HG03139 (cell line): ENCODE data around the gene ARMCX2.
"Not testable (repeated sequence)": the region's sequence is repeated elsewhere in the genome, so short reads cannot be mapped to it uniquely, and the experiment has no call there.

Source experiments
- ATAC-seq: cut with Tn5 transposase; IDR thresholded peaks from one replicate; pipeline ENCODE4 v1.9.1; 2021; ENCODE audit not compliant: unreplicated experiment

ARMCX2 gene

DNA sequence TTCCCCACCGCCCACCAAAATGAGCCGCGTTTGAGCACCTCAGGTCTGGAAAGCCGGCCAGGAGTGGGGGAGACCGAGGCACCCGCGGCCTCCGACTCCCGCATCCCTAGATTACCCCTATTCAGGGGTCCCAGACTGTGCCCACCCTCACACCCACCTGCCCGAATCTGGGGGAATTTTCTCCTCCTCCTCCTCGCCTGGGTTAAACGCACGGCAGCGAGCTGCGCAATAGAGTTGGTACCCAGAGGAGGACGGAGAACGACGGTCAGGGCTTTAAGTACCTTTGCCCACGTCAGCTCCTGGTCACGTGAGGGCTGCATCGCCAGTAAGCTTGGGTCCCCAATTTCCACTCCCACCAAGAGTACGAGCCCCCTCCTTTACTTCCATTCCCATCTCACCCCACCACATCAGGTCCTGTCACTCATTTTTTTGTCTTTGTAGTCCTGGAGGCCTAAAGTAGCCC is at the start of gene ARMCX2:
ARMCX2 (minus strand) TSS at position 250 of the 463 bp plus-strand sequence. CDS start 2,262 bp downstream, outside the sequence.
- ATAC-seq = peak; percentile 49

DNA sequence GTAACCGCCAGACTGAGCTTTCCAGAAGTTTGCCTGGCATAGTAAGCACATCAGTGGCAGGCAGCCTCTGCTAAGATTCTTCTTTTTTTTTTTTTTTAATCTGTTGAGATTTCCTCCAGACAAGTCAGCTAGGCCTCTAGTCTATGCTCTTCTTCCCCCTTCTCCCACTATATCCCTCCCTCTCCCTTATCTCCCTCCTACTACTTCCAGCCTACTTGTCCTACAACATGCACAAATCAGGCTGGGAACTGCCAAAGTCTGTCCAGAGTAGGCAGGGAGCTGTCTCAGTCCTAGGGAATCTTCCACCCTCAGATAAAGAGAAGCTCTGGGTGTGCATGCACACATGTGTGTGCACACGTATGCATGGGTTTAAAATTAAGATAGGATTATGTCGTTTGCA is 49.7 kb upstream of the ARMCX2 start:
- ATAC-seq = no peak

DNA sequence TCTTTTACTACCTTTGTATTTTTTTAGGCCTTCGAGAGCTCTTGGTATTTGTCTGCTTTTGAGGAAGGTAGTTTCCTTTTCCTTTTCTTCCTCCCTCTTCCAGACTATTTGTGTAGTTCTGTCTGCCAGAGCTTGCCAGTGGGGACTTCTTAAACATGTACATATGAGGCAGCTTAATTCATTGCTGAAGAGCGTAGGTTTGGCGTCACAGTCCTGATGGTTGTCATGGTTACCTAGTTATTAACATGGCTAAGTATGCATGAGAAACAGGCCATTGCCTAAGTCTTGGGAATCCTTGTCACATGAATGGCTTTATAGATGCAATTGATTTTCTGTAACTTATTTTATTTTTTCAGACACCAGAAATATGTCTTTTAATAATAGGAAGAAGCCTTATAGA is 48.5 kb upstream of the ARMCX2 start:
- no peak for ATAC-seq

DNA sequence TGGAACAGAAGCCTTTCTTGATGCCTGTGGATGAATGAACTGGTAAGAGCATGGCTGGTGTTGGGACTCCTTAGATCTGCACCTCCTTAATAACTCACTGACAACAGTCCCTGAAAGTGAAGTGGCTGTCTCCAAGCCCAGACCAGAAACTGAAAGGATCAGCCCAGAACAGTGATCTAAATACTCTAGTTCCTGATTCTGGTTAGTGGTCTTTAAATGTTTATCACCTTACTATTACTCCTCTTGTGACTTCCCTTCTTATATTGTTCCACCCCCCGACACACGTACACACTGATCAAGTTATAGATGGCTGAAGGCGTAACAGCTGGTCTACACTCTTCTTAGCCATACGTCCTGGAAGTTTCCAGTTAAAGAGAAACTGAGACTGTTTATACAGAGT is 33.8 kb upstream of the ARMCX2 start:
- peak; percentile 70 for ATAC-seq

DNA sequence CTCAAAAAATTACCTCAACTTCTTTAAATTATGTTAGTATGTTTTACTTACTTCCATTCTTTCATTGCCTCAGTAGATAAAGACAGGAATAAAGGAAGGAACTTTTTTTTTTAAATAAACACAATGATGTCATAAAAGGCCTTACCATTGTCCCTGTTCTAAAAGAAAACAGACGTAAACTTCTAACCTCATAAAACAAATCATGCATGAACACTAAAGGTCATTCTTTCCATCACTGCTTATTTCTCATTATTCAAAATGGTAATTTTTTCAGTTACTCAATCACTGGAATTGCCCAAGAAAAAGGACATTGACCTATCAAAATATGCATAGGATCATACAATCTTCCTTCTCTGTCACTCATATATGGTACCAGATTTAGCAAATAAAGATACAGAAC is 32.2 kb upstream of the ARMCX2 start:
- ATAC-seq = no peak

DNA sequence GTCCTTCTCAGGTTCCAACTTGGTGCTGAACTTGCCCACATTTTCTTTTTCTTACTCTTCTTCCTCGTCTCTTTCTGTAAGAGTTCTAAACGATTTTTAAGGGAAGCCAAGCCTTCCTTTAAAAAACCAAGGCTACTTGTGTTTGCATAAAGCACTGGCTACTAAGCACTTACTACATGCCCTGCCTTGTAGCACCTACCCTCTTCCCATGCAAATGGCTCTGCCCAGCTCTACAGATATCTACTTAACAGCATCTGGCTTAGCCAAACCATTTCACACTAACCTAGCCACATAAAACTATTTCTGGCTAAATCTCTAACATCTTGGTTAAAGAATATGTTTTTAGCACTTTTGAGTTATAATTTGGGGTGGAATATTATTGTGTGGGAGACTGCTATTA is 26.9 kb upstream of the ARMCX2 start:
- ATAC-seq = no peak

DNA sequence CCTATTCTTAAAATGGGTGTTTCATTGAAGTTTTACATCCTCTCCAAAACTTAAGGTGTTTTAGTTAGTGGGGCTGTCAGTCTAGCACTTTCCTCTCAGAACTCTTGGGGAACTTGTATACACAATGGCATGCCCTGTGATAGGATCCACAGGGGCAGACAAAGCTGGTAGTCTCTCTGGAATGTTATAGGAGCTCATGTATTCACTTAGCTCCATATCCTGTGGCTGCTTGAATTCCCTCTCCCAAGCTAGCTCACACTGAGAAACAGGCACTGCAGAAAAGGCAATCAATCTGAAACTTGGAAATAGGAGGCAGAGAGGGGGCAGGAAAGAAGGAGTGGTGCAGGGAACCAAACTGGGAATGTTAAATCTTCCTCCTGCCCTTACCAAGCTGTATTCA is 26.3 kb upstream of the ARMCX2 start:
- ATAC-seq = no peak

DNA sequence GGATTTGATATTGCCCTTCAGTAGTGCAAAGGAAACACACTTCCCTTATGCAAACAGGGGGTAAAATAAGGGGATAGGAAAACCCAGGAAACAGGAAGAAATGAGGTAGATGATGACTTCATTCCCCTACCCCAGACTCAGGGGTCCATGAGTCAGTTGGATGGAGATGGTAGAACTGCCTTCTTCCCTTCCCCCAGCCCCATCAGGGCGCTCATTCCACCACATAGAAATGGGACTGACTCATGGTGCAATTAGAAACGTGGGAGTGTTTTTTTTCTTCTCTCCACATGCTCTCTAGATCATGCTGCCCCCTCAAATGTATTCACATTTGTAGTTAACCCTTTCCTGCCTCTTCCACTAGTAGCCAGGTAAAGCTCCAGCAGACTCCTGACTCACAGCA is 23.1 kb upstream of the ARMCX2 start:
- no peak for ATAC-seq

DNA sequence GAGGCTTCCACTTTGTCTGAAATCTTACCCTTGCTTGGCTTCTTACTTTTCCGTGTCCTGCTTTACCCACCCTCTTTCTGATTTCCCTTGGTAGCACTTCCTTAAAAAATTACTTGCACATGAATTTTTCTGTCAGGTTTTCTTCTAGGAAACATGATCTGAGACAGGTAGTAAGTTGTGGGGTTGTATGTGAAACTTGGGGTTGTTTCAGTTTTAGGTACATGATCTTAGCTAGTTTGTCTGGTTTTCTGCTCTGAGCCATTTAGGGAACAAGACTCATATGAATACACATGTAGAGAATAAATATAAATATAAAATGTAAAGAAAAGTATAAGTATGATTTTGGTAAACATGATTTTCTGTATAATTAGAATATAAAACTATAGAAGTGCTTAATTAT is 17.4 kb upstream of the ARMCX2 start:
- ATAC-seq = no peak

DNA sequence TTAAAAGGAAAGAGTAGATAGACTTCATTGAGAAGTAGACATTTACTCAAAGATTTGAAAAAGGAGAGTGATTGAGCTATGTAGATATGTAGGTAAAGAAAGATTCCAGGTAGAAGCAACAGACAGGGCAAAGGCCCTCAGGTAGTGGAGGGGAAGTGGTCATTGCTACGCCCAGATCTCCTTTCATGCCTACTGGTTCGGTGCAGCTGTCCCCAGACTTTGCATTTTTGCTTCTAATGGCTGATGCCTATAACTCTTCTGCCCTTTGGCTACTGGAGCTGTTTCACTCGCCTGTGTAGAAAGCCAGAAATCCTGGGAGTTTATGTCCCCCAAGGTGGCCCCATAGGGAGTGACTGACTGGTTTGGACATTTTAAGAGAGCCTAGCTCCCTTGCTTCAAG is 16.9 kb upstream of the ARMCX2 start:
- ATAC-seq = no peak

DNA sequence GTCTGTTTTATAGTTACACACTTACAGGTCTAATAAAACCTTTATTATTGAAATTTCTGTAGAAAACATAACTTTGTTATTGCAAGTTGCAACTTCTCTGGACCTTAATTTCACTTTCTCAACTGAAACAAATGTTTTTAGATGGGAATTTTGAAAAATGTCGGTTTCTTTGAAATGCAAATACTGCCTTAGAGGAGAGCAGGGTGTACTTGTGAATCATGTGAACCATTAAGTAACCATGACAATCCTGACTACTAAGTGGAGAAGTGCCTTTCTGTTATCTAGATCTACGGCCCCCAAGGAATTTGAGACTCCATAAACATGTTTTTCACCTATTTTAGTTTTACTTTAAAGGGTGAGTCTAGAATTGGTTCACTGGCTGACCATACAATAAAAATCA is 8.5 kb upstream of the ARMCX2 start:
- no peak for ATAC-seq

DNA sequence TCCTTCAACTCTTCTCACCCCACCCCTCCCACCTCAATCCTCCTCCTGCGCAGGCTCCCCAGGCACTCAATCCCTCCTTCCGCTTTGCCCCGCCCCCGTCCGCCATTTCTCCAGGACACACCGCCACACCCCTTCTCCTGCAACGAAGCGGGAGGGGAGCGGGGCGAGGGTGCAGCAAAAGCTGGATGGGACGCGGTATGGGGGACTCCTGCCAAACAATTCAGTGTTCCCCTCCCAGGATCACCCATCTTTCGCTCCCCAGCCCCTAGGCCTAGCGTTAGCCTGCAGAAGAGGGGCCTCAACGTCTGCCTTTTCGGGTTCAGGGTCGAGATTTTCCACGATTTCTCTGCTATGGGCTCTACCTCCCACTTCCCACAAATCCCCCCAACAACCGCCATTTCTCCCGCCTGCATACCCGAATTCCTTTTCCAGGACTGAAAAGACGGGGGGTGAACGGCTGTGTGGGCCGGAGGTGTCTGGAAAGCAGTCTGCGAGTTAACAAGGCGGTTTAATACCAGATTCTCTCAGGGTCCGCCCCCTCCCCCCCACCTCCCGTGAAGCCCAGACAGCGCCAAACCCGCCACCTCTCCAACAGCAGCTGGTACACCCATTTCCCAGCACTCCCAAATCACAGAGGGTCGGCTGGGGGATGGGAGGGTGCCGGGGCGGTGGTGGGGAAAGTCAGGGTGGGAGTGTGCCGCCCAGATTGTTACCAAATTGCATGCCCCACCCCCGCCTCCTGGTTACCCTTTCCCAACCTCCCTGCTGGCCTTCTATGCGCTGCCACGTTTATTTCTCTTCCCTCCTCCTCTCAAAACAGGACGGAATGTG is 774 bp downstream of the ARMCX2 start:
- ATAC-seq = peak; percentile 73

DNA sequence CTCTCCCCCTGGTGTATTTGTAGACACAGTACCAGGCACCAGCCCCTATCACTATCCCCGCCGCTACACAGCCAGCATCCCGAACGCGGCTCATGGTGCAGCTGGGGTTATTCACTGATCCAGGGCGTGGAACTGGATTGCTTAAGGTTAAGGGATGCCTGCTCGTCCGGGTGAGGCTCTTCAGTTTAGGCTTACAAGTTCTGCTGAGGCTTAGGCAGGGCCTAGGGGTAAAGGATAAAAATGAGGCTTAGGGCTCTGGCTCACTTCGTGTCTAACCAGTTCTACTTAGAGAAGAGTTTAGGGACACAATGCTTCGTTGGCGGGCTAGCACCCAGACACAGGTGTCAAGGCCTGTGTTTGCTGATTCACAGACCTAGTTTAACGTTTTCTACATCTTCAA is 2.2 kb downstream of the ARMCX2 start:
- ATAC-seq = no peak

DNA sequence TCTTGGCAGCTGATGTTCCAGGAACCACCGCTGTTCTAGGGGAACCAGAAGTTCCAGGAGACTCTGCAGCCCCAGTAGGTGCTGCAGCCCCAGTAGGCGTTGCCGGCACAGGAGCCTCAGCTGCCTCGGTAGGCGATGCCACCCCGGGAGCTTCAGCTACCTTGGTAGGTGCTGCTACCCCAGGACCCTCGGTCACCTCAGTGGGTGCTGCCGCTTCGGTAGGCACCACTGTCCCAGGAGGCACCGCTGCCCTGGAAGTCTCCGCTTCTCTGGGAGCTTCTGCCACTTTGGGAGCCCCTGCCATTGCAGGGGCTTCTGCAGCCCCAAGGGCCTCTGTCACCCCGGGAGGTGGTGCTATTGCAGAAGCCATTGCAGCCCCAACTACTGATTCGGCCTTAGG is 2.8 kb downstream of the ARMCX2 start:
- no peak for ATAC-seq

DNA sequence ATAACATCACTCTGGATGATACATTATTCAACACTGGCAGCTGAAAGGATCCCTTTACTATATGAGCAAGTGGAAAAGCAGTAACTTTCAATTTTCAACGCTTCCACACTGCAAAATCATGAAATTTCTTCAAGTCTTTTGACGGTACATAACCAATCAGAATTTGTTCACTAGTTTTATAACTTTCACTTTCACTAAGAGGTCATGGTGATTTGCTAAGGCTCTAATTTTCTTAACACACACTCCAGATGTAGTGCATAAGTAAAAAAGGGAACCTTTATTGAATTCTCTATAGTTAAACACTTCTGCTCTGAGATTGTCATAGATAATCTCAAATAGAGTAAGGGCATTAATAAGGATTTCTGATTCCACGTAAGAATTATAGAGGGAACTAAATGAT is 4.1 kb downstream of the ARMCX2 start:
- no peak for ATAC-seq

DNA sequence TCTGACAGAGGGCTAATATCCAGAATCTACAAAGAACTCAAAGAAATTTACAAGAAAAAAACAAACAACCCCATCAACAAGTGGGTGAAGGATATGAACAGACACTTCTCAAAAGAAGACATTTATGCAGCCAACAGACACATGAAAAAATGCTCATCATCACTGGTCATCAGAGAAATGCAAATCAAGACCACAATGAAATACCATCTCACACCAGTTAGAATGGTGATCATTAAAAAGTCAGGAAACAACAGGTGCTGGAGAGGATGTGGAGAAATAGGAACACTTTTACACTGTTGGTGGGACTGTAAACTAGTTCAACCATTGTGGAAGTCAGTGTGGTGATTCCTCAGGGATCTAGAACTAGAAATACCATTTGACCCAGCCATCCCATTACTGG is 11.9 kb downstream of the ARMCX2 start:
- not testable (repeated sequence) for ATAC-seq

DNA sequence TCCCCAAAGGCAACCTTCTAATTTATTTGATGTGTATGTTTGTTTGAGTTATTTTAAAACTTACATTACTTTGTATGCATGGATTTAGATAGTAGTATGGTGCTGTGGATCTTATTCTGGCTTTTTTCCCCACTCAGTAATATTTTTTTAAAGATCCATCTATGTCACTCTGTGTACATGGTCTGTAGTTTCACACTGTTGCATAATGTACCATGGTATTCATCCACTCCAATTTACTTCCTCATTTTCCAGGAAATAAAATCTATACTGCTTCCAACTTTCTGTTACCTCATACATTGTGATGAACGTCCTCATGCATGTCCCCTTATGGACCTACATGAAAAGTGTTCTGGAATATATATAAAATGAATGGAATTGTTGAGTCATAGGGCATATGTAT is 17.6 kb downstream of the ARMCX2 start:
- ATAC-seq = no peak

DNA sequence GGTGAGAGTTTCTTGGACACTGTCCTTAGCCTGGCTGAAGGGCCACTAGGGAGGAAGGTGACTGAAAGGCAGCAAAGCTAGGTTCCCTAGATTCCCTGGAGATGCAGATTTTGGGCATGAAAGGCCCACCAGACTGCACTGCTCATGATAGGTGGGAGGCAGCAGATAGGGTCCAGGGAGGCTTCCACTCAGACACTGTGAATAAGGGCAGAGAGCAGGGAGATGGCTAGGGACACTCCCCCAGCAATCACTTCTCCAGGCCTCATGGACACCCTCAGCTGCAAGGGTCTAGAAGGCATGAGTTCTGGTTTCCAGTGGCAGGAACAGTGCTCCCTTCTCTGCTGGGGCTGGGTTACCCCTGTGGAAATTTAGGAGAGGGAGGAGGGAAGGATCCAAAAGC is 20.1 kb downstream of the ARMCX2 start:
- ATAC-seq = no peak

DNA sequence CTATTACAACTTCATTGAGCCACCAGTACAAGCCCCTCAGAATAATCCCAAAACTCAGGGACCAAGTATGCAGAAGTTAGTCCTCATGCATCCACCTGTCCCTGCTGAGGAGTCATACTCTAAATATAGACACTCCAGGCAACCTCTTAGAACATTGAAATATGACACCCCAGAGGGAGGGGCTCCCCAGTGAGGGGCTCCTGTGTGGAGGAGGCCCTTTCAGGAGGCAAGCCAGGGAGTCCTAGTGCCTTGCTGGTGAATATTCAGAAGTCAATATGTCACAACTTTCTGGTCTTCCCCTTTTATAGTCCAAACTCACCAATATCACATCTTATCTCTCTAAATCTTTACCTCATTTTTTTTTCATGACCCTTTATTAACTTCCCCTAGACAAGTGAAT is 40.3 kb downstream of the ARMCX2 start:
- ATAC-seq = no peak

DNA sequence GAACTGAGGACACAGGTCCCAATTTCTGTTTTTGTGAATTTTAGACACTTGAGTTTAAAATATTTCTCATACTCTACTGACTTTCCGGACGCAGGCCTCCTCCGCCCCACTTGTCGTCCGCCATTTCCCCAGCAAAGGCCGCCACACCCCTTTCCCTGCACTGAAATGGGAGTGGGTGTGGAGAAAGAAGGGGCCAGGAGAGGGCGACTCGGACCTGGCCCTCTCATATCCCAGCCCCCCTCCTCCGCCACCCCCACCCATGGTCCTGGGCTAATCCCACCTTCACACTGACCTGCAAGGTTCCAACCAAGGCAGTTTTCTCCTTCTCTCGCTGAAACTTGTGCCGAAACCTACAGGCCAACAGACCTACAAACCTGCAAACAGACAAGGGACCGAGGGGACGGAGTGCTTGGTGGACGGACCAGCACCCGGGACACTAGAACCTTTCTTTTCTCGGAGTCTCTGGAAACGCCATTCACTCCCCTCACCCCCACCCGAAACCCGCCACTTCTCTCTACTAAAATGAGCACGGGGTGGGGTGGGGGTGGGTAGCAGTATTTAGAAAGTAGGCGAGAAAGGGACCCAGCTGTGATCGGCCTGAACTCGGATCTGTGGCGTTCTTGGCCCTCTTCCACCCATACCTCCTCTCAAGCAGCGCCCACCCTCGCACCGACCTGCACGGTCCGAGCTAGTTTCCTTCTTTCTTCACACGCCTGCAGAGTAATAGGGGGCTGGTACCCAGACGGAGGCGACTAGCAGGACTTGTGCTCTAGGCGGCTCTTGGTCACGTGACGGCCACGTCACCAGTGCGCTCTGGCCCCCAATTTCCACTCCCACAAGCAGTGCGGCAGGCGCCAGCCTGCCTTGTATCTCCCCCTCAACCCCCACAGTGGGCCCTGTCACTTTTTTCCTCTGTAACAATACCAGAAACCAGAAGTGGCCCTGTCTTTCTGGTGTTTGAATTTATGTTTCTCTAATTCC is 42.1 kb downstream of the ARMCX2 start, which contains the start of gene ARMCX6:
ARMCX6 (minus strand) TSS at position 790 of the 981 bp plus-strand sequence. CDS start 1,380 bp downstream, outside the sequence.
- ATAC-seq = peak; percentile 94

DNA sequence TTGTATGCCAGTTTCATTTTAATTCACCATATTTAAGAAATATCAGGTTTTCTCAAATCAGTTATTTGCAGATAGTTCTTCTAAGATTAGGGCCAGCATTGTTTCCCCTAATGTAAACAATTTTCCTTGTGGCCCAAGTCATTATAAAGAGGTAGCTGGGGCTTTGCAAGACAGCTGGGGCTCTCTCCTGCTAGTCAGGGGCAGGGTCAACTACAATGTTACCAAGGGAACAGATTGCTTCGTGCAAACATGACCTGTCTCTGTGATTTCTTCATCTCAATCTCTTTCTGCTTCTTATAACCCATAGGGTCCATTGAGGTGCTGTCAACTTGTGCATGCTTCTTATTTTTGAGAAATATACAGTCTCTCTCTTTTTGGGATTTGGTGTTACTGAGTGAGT is 53.9 kb downstream of the ARMCX2 start:
- no peak for ATAC-seq
